CD4-positive, alpha-beta T cell treated with Interleukin-15 for 1 hour (primary cell): ENCODE measurements around the gene TBC1D9.

Experiments
- DNase-seq: peaks from one replicate; pipeline ENCODE4 v3.0.0-alpha.2; 2020

The TBC1D9 gene

DNA sequence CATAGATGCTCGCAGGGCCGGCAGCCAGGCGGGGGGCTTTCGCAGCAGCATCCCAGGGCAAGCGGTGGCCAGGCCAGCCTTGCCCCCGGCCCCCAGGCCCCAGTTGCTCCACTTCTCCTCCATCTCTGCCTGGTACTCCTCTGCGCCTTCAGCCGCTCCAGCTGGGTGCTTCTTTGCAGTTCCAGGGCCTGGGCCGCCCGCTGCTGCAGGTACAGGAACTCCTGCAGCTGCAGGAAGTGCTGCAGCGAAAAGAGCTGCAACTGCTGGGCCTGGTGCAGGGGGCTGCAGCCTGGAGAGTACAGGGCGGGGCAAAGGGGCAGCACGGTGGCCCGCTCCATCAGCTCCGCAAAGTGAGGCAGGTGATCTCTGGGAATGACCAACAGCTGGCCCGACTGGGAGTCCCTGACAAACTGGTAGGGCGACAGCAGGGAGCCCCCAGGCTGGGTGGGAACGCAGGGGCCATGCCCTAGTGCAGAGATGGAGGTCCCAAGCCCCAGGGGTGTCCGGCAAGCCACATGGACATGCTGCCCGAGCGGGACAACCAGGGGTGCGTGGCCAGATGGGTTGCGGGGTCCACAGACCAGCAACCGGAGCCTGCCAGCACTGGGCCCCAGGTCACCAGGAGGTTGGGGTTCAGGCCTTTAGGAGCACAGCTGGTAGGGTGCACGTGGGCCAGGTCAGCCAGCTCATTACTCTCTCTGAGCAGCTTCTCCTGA, 111.6 kb downstream of the TBC1D9 start:
- DNase-seq, result no peak

DNA sequence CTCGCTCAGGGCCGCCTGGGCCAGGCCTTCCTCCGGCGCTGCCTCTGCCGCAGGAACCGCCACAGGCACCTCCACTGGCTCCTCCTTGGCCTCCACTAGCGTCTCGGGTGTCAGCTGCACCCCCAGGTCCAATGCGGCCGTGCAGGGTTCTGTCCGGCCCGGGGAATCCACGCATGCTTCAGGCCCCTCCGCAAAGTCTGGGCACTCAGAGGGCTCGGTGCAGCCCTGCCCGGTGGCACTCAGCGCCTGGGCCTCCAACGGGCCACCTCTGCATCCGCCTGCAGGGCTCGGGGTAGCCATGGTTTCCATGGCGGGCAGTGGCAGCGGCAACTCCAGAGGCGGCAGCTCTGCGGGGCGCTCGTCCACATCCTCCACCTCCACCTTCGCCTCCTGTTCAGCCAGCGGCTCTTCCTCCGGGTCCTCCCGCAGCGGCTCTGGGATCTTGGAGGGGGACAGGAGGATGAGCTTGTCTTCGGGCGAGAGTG, 112.6 kb downstream of the TBC1D9 start:
- no peak for DNase-seq

DNA sequence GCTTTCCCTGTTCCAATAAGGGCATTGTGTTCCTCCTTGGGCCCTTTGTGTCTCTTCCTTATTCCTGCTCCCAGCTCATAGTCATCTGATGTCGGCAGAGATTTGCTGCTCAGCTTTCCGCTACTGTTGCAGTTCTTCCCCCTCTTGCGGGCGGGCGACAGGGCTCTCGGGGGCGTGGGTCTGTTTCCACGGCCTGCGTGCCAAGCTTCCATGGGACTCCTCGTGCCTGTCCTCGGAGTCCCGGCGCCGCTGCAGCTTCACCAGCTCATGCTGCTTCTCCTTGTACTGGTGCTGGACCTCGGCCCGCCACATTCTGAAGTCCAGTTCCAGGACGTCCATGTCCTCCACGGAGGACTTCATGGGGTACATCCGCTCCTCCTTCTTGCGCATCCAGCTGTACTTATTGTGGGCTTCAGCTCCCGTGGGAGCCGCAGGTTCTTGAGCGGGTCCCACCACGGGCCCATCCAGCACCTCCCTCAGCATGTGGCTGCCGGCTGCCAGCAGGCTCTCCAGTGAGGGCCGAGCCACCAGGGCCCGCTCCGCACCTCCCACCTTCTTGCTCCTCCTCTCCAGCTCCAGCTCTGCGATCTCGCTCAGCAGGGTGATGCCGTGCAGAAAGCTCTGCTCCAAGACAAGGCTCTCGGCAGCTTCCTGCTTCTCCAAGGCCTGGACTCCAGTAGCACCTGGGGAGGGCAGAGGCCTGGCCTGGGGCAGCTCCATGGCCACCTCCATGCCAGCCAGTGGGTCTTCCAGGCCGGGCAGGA, 113.3 kb downstream of the TBC1D9 start:
- DNase-seq, result no peak

DNA sequence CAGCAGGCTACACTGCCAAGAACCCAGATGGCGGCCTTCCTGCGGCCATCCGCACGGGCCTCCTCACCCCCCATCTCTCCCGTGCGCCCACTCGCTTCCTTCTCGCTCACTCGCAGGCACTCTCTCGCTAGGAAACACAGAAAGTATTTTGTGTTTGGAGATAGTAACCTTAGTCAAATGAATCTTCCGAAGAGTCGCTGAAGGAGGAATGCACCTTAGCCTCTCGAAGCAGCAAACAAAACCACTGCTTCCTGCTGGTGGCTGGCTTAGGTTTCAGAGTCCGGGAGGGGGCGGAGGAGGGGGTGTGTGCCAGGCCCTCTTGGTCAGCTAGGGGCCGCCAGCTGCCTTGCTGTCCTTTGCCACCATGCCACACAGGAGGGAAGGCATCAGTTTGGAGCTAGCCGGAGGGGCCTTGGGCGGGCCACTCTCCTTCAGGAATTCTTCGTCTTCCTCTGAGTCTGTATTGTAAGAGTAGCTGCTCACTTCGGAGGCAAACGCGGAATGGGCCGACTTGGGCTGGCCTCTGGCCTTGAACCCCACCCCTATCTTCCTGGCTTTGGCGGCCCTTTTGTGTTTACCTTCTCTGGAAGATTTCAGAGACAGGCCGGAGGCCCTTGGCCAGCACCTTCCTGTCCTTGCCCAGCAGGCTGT, 114.3 kb downstream of the TBC1D9 start:
- no peak for DNase-seq

DNA sequence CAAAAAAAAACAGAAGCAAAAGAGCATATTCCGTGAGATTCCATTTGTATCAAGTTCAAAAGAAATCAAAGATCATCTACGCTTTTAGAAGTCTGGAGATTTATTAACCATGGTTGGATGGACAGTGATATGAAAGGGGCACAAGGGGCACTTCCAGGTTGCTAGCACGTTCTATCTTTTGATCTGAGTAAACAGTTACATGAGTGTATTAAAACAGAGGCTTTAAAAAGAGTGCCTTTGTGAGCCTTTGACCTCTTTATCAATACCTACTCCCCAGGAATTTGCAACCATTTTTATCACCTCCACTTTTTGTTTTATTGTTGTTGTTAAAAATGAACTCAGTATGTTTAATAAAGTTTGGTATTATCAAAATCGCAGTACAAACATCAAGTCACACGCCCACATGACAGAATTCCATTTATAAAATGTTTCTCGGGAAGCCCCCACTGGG, 115.1 kb downstream of the TBC1D9 start:
- DNase-seq, result no peak

DNA sequence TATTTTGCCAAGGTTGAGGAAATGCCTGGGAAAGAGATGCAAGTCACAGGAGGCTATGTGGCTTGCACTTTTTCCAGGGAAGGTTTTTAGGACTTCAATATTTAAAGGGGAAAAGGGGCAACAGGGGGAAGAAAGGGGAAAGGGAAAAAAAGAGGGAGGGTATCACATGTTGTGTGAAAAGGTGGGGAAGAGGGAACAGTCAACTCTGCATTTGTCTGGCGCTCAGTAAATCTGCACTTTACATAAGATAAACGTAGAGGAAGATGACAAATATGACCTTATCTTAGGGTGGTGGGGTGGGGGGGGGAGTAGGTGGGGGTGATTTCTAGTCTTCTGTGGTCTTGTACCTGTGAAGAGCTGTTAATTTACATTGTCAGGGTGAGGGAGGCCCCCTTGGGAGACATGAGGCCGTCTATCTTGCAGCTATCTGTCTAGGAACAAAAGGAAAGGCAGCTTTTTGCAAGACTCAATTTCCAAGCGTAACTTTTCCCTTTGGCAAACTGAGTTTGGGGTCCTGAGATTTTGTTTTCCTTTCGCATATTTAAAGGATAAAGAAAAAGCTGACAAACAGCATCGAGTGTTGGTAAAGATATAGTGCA, 115.9 kb downstream of the TBC1D9 start:
- no peak for DNase-seq

DNA sequence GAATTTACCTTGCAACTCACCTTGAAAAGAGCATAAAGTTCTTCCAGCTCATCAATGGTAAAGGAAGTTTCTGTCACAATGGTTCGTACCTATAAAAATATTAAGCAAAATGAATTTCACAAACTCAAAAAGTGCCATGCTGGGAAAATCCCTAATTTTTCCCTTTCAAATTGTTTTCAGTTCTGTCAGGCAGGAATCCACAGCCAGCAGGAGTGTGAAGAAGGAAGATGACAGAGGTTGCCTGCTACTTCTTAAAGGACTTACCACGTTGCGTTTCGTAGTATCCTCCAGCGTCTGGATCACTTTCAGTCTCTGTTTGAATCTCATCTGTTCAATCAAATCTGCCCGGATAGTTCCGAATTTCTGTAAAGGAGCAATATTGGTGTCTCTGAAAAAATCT, 117.1 kb downstream of the TBC1D9 start:
- DNase-seq, result no peak

DNA sequence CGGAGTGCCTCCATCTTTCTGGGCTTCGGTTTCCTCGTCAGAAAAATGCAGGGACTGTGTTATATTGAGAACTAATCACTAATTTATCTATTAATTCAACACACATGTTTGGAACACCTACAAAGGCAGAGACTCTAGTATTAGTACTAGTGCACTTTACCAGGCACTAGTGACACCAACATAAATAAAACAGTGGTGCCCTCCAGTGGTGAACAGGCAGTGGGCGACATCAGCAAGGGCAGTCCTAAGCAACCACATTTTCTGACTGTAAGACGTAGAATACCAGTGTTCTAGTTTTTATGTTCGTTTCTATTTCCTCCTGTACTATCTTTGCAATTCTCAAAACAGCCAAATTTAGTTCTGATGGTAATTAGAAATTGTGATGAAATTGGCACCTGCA, 118.3 kb downstream of the TBC1D9 start:
- no peak for DNase-seq

DNA sequence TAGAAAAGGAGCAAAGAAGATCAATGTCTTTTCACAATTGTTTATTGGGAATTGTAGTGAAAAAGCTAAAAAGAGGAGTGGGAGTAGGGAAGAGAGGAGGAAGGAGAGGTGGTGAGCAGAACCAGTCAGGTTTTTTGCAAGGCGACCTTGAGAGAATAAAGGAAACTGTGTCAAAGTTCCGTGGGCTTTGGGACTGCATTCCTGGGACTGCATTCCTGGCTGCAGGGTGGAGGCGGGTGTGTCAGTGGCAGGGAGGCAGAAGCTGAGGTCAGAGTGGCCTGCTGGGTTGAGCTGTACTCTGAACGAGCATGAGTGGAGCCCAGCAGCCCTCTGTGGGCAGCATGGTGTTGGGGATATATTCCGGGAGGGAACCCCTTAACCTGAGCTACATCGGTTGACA, 120.6 kb downstream of the TBC1D9 start:
- no peak for DNase-seq

DNA sequence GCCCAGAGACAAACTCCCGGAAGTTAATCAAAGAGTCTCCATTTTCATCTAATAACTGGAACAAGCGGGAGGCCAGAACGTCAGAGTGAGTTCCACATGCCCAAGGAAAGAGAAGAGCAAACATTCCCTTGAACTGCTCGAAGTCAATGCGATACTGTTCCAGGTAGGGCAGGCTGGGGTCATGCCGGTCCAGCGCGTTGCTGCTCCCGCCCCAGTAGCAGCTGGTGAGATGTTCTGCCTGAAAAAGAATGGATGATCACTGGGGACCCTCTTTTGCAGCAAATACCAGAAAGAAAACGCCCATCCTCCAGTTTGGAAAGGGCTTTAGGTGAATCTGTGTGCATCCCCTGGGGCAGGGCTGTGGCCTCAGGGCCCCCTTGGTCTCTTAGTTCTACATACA, 122.2 kb downstream of the TBC1D9 start:
- DNase-seq, result no peak

DNA sequence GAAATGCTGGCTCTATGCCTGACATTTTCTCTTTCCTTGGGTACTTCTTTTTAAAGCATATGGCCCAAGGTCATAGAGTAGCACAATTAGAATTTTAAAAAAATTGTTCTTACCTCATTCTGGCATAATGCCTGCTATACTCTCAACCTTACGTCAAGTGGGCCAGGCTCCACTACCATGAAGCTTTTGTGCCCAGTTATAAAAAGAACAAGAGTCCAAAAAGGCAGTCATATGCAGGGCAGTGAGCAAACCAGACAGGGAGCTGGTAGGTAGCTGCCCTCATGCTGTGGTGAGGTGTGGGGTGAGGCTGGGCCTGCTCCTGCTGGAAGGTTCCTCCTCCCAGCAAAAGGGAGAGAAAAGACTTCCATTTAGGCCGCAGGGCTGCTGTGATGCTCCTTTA, 123.1 kb downstream of the TBC1D9 start:
- no peak for DNase-seq

DNA sequence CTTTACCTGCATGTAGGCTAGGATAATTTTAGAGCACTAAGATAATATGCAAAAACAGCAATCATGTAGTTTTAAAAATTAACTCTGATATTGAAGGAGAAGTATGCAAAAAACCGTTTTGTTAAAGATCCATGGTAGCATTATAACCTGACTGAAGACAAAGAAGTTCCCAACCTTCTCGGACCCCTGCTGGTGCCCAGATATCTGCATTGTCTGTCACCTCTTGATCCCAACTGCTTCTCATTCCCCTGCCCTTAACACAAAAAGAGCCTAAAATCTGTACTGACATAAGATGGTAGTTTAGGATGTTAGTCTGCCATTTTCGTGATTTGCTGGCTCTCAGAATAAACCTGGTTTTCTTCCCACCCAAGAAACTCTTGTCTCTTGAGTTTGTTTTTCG, 125.9 kb downstream of the TBC1D9 start:
- DNase-seq, result no peak

DNA sequence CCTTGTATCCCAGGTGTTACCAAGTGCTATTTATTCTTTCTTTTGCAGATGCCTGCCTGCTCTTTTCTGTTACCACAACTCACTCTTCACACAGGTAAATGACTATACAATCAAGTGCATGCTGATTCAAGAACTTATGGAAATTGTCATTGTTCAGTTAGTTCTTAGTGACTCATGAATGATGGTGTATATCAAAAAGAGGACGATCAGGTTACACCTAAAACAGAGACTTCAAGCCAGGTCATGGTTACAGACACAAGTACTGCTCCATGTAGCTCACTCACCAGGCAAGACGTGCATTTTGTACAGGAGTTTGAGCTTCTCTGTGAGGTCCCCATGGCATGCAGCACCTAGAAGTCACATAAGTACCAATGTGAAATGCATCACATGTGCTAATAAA, 128.2 kb downstream of the TBC1D9 start:
- no peak for DNase-seq

DNA sequence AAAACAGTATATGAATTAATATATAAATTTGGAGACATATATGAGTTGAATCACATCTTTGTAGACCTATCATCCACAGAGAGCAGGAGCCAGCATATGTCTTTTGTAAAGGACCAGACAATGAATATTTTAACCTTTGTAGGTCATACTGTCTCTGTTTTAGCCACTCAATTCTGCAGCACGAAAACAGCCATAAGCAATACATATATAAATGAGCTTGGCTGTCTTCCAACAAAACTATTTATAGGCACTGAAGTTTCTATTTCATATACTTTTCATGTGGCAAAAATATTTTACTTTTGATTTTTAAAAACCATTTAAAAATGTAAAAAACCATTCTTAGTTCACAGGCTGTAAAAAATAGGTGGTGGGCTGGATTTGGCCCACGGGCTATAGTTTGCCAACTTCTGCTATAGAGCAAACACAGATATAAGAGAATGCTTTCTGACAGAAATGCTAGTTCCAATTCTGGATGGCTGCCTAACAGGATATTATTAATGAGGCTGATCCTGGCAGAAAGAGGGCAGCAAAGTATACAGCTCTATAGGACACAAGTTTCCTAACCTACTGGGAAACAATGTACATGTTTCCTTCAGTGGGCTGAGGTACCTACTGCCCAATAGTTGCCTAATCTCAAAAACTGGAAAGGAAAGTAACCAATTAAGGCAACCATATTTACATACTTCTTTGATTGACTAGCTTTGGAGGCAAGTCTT, 129.4 kb downstream of the TBC1D9 start:
- no peak for DNase-seq

DNA sequence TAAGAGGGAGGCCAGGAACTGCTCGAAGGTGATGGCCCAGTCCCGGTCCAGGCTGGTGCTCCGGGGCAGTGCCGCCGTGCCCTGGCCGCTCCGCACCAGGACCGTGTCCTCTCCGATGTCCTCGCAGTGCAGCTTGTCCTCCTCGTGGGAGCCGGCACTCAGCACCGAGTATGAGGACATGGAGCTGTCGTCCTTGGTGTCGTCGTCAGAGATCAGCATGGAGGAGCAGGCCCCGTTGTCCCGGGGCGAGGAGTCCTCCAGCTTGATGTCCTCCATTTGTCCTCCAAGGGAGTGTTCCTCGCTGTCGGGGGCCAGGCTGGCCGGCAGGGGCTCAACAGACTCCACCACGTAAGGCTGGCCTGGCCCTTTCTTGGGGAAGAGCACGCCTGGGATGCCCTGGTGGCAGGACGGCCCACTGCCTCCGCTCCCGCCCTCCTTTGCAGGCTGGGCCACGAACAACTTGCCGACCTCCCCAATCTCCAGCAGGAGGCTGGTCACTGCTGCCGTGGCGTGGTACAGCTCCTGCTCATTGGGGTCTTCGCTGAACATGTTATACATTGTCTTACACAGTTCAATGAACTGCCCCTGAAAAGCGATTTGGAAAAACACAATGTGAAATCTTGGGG, 133.7 kb downstream of the TBC1D9 start:
- no peak for DNase-seq

DNA sequence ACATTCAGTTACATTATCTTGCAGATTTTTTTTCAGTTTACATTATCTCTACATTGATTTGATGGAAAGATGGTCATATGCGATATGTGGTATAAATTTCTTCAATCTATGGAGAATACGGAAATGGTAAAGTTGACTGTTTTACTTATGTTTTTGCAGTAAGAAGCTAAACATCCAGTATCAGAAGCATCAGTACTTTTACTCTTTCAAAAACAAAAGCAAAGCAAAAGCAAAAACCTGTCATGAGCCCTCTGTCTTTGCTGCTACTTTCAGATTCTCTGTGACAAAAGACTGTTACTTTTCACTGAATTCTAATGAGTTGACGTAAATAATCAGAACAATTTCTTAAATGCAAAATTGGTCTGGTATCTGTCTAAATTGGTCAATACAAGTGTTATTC, 135.0 kb downstream of the TBC1D9 start:
- DNase-seq, result no peak

DNA sequence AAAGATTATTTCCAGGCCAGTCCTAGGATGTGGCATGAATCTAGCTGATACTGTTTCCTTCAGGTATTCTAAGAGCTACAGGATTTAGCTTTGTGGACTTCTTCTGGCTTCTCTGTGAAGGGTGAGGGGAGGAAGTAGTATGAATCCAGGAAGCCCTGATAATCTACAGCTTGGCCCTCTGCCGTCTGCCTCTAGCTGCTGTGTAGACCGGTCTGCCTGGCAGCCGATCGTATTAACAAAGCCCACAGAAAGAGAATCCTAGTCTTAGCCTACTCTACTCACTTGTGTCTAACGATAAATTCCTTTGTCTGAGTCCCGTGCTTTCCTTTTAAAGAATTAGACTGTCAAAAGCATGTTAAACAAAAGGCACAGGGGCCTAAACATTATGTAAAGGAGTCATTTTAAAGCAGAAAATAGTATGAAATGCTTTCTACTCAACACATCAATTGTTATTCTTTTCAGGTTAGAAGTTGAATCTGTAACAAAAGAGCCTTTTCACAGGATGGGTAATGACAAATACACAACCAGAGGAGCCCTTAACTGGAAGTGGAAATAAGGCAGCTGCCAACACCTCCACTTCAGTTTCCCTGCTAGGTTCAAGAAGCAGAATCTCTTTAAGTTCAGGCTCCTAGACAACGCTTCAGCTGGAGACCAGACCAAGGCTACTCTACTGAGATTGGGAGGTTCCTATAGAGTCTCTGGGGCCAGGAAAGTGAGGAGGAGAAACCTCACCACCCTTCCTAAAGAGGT, 138.5 kb downstream of the TBC1D9 start:
- DNase-seq, result no peak

DNA sequence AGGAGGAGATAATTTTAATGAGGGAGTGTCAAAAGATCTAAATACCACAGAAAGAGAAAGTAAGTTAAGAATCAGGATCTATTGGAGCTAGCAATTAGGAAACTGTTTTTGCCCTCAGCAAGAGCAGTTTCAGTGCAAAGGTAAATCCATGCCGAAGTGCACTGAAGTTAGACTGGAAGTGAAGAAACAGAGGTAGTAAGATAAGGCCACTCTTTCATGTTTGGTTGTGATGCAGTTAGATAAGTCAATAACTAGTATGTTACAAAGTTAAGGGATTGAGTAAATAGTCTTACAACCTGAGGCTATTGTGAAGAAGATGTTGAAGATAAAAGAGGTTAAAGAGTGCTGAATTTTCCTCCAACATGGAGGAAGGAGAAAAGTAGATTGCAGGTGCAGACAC, 140.7 kb downstream of the TBC1D9 start:
- no peak for DNase-seq

DNA sequence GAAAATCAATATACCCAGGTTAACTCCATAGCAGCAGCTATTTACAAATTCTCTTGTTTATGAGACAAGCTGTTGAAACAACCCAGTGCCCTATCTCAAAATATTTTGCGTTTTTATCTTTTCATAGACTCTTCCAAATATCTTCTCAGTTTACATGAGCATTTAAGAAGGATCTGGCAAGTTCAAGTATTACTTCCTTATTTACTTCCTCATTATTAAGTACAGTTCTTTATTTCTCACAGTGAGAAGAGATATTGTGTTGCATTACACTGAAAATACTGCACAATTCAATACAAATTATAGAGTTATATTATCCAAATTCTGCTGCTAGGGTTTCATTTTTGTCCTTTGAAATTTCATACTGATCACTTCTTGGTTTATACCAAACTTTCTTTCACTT, 143.8 kb downstream of the TBC1D9 start:
- no peak for DNase-seq

DNA sequence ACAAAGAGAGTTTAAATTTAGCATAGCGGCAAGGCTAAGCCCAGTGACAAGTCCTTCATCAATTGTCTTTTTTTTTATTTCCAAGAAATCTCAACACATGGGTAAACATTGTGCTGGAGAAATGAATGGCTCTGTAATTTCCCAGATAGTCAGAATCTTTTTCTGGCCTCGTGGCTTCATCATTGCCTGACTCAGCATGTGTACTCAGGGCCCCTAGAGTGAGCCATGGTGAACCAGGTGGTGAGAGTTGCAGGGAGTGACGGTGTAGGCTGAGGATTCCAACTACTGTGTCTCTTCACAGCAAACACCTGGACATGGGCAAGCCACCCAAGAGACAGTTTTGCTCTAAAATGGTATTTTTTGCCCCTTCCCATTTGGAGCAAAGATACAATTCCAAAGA, 144.3 kb downstream of the TBC1D9 start:
- DNase-seq, result no peak

DNA sequence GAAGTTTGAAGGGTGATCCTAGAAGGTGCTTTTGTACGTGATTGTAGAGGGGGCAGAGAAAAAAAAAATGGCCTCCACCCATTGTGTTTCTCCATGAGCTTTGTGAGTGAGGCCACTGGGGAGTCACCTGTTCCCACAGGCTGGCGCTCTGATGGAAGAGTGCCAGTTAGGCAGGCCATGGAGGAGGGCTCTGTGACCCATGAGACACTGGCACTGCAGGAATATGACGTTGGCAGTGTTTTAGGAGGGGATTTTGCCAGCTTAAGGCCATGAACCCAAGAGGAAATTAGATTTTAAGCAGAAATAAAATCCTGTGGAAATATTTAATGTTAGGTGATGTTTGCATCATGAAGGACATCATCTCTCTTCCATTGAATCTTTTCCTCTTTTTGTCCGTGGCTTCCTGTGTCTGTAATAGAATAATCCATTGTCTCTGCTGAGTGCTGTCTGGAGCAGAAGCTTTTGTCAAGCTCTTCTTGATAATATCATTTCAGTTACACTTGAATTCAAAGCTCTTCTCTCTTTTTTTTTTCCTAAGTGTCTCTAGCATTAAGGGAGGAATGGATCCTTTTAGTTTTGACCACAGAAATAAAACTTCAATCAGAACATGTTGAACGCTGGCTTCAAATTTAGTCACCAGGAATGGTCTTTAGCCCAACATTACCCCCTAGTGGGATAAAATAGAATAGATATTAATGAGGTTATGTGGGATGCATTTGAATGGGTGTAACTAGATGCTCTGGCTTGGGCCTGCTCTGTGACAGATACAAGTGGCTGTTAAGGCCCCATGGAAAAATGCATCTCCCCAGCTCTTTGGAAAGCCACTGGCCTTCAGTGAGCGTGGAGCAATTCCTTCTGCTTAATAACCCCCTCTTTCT, 146.4 kb downstream of the TBC1D9 start:
- DNase-seq, result no peak
